A673 (cell line): ENCODE data around the gene CCDC40.

Experiments
- EZH2 ChIP-seq: fragments of 200-600 bp; sonication (generic); IDR thresholded peaks from 2 replicates; pipeline ENCODE4 v1.6.1; 2017; ENCODE audit warnings: borderline replicate concordance, low read depth, mild to moderate bottlenecking, mixed read lengths, antibody characterized with exemption, low read length; ENCODE audit not compliant: poor library complexity, severe bottlenecking
- TF ChIP-seq, protein P1 (sequence below): fragments of 300-800, 200-600 bp; sonication (generic); conservative IDR thresholded peaks from 2 replicates; pipeline ENCODE4 v1.5.1; 2017; ENCODE audit warnings: low read depth, mild to moderate bottlenecking, antibody characterized with exemption, low read length, moderate library complexity, mixed read lengths

DNA sequence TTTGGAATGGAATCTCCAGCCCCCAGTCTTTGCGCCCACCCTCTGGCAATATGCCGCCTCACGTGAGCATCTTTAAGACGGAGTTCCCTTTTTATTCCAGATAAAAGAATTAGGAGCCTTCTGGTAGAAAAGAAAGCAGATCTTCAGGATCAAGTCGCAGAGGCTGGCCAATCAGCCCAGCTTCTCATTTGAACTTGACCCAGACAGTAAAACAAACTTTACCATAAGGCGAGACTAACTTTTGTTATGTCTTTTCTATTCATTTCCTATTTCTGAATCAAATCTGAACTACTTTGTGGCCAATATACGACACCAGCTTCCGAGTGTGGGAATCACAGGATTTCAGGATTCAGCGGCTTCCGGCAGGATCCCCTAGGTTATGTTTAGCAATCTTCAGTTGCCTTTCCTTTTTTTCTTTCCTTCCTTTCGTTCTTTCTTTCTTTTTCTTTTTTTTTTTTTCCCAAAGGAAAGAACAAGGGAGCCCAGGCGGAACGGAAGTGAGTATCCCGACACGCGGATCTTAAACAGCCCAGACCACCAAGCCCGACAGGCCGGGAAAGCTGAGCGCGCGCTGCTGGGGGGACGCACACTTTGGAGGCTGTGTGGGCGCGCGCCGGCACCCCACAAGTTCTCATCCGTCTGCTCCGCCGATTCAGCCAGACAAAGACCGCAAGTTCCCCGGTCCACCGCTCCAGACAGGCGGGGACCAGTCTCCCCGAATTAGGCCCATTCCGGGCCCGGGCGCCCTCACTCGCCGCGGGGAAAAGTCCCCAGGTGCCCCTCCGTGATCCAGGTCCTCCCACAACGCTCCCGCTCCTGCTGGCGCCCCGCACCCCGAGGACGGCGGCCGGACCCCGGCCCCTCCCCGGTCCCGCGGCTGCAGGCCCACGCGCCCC is 1.4 kb upstream of the CCDC40 start:
- TF ChIP-seq, protein P1, sequence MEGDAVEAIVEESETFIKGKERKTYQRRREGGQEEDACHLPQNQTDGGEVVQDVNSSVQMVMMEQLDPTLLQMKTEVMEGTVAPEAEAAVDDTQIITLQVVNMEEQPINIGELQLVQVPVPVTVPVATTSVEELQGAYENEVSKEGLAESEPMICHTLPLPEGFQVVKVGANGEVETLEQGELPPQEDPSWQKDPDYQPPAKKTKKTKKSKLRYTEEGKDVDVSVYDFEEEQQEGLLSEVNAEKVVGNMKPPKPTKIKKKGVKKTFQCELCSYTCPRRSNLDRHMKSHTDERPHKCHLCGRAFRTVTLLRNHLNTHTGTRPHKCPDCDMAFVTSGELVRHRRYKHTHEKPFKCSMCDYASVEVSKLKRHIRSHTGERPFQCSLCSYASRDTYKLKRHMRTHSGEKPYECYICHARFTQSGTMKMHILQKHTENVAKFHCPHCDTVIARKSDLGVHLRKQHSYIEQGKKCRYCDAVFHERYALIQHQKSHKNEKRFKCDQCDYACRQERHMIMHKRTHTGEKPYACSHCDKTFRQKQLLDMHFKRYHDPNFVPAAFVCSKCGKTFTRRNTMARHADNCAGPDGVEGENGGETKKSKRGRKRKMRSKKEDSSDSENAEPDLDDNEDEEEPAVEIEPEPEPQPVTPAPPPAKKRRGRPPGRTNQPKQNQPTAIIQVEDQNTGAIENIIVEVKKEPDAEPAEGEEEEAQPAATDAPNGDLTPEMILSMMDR, result no peak
- no peak for TF ChIP-seq EZH2
